Spinal cord (tissue), 10 donors: ENCODE measurements around the gene PRICKLE1. TPM values are rescaled to one million over a fixed set of nuclear protein-coding genes. Genes with fewer than 3 reads are reported as not detected.
"Not testable (repeated sequence)": the region's sequence is repeated elsewhere in the genome, so short reads cannot be mapped to it uniquely, and the experiment has no call there.

Experiments
- DNase-seq, 6 donors: peaks; one replicate each; pipeline versions ENCODE4 v3.0.0 to v3.0.0-alpha.2; 2013 to 2015; ENCODE audit warnings: low spot score in 6 of 6, low read depth in 4 of 6
- H3K27ac ChIP-seq: one replicate; pipeline ENCODE4 v1.5.1; 2013; ENCODE audit warnings: low read depth, low read length, control low read depth
- H3K27me3 ChIP-seq: one replicate; pipeline ENCODE4 v1.6.1; 2013; ENCODE audit warnings: low read length; ENCODE audit not compliant: control insufficient read depth, insufficient read depth
- H3K36me3 ChIP-seq: one replicate; pipeline ENCODE4 v1.6.1; 2013; ENCODE audit warnings: low read length; ENCODE audit not compliant: control insufficient read depth, insufficient read depth
- H3K4me1 ChIP-seq: one replicate; pipeline ENCODE4 v1.6.1; 2013; ENCODE audit warnings: low read length; ENCODE audit not compliant: control insufficient read depth, insufficient read depth
- H3K4me3 ChIP-seq: one replicate; pipeline ENCODE4 v1.5.1; 2013; ENCODE audit warnings: low read depth, low read length, control low read depth
- H3K9me3 ChIP-seq: one replicate; pipeline ENCODE4 v1.6.1; 2013; ENCODE audit warnings: low read length; ENCODE audit not compliant: control insufficient read depth, insufficient read depth
- WGBS: methylation state at CpG from one replicate; pipeline ENCODE4 v1.1.5; 2013; ENCODE audit warnings: missing lambda C conversion rate; ENCODE audit not compliant: insufficient coverage; 5-methylcytosine and 5-hydroxymethylcytosine counted together
- polyA plus RNA-seq, 2 donors: library from polyadenylated mRNA; unstranded; fragments of 120-200 nt; gene quantifications; one replicate each; pipeline ENCODE4 v1.2.1, GENCODE V29; 2013; ENCODE audit not compliant: insufficient read length in 2 of 2
- total RNA-seq, 2 donors: library from RNA; depleted of rRNA in 1 of 2; stranded (reverse); fragments of 120-200 nt in 1 of 2; fragments of >200 nt in 1 of 2; gene quantifications; one replicate each; pipeline versions ENCODE4 v1.2.3 to v1.2.4, GENCODE V29; 2013 to 2014
- donor health status: healthy.

Gene PRICKLE1
- total and polyA plus RNA-seq, 4 donors: 23.1 to 74.6 (median 55.2) TPM

DNA sequence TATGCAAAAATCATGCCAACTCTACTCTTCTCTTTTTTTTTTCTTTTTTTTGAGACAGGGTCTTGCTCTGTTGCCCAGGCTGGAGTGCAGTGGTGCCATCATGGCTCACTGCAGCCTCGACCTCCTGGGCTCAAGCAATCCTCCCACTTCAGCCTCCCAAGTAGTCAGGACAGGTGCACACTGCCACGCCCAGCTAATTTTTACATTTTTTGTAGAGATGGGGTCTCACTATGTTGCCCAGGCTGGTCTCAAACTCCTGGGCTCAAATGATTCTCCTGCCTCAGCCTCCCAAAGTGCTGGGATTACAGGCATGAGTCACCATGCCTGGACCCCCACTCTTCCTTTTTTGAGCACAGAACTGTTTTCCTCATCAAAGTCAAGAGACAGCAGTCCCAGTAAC, 48.2 kb downstream of the PRICKLE1 start:
- not testable (repeated sequence) for H3K9me3 ChIP-seq, H3K36me3 ChIP-seq, H3K27ac ChIP-seq, H3K27me3 ChIP-seq, H3K4me3 ChIP-seq, H3K4me1 ChIP-seq, DNase-seq
- WGBS: 100% methylated on average over 1 of the region's 2 CpGs

DNA sequence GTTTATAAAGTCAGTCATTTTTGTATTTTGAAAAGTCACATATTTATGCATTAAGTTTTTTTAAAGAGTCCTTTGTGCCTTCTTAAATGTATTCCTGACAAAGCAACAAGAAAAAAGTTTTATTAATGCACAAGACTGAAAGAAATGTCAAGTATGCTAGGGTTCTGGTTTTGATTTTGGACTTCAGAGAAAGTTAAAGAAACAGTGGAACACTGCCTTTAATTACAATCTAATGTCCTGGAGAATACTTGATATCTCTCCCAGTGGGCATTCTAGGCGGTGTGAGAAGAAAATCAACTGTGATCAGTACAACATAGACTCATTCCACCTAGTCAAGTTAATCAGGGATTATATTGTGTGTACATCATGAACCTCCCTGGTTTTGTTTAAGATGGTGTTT, 49.9 kb downstream of the PRICKLE1 start:
- Histone ChIP-seq H3K27ac (no peak overlapping the region), H3K4me1 (no peaks in the 10 kb centered on the region), H3K27me3 (no peaks in the 10 kb centered on the region), H3K4me3 (no peak overlapping the region), H3K9me3 (no peaks in the 10 kb centered on the region), H3K36me3 (no peaks in the 10 kb centered on the region)
- WGBS: no CpG with 5 or more reads among the region's 1 CpG
- no peak for DNase-seq

- no peaks in the 10 kb centered on the region for H3K27me3 ChIP-seq
- no peaks in the 10 kb centered on the region for H3K4me1 ChIP-seq
- no peaks in the 10 kb centered on the region for H3K9me3 ChIP-seq
- H3K36me3 ChIP-seq: no peaks in the 10 kb centered on the region
- no peak for DNase-seq
- H3K4me3 ChIP-seq: no peak overlapping the region
- H3K27ac ChIP-seq: no peak overlapping the region
- no CpG with 5 or more reads among the region's 3 CpGs for WGBS
These were observed 51.3 kb downstream of the PRICKLE1 start for GRCh38 chr12:42538203-42538602.

DNA sequence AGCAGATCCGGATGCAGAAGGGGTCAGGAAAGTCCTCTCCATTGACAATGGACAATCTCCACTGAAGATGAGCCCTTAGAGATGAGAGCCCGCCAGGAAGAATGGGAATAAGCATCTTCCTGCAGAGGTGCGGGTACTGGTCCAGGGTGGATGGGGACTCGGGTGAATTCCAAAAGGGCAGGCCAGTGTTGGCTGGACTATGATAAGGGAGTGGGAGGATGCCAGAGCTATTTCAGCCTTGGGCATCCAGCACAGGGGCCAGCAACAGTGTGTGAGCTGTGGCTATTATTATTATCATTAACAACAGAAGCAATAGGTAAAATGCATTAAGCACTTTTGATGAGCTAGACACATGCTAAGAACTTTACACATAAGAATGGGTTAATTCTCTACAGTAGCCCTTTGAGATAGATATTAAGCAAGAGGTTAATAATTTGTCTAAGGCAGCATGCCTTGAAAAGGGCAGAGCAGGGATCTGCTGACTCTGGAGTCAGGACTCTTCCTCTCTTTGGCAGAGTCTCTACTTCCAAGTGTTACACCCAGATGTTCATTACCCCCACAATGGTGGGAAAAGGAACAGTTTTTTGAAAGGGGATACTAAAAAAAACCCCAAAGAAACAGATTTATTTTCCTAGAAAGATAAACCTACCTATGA, 55.2 kb downstream of the PRICKLE1 start:
- Histone ChIP-seq H3K4me3 (no peak overlapping the region), H3K27me3 (no peaks in the 10 kb centered on the region), H3K27ac (no peak overlapping the region), H3K4me1 (no peaks in the 10 kb centered on the region), H3K36me3 (no peaks in the 10 kb centered on the region), H3K9me3 (no peaks in the 10 kb centered on the region)
- WGBS: 90% methylated on average over 3 of the region's 4 CpGs
- no peak for DNase-seq

DNA sequence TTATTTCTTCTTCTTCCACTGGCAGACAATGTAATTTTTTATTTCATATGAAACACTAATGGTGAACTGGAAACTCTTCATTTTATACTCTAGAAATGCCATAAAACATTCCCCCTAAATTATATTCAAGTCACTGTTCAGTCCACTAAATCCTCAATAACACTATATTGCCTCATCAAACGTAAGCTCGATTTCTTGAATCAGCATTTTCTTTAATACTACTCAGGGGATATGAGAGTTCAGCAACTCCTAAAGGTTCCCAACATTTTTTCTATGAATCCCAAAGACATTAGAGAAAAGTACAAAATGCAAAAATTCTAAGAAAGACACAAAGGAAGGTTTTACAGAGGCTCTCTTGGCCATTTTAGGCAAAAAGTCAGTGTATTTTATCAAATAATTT, 59.3 kb downstream of the PRICKLE1 start:
- no peak overlapping the region for H3K27ac ChIP-seq
- no peak overlapping the region for H3K4me3 ChIP-seq
- no peak for DNase-seq
- H3K4me1 ChIP-seq: no peaks in the 10 kb centered on the region
- no peaks in the 10 kb centered on the region for H3K27me3 ChIP-seq
- H3K9me3 ChIP-seq: no peaks in the 10 kb centered on the region
- no peaks in the 10 kb centered on the region for H3K36me3 ChIP-seq
- no CpG with 5 or more reads among the region's 2 CpGs for WGBS

- no peak overlapping the region for H3K4me3 ChIP-seq
- 100% methylated on average over 1 of the region's 1 CpG for WGBS
- H3K27ac ChIP-seq: no peak overlapping the region
- no peaks in the 10 kb centered on the region for H3K4me1 ChIP-seq
- H3K36me3 ChIP-seq: no peaks in the 10 kb centered on the region
- H3K9me3 ChIP-seq: no peaks in the 10 kb centered on the region
- DNase-seq: no peak
- no peaks in the 10 kb centered on the region for H3K27me3 ChIP-seq
These were observed 64.1 kb downstream of the PRICKLE1 start for GRCh38 chr12:42525444-42525843.

- Histone ChIP-seq H3K4me3 (no peak overlapping the region), H3K9me3 (no peaks in the 10 kb centered on the region), H3K36me3 (no peaks in the 10 kb centered on the region), H3K27ac (no peak overlapping the region), H3K4me1 (no peaks in the 10 kb centered on the region), H3K27me3 (no peaks in the 10 kb centered on the region)
- DNase-seq: no peak
- no CpG with 5 or more reads among the region's 5 CpGs for WGBS
These were observed 64.8 kb downstream of the PRICKLE1 start for GRCh38 chr12:42524716-42525115.

GRCh38 chr12:42516573-42516972, 73.0 kb downstream of the PRICKLE1 start:
- Histone ChIP-seq H3K36me3 (no peaks in the 10 kb centered on the region), H3K4me1 (no peaks in the 10 kb centered on the region), H3K9me3 (no peaks in the 10 kb centered on the region), H3K27me3 (no peaks in the 10 kb centered on the region), H3K4me3 (no peak overlapping the region), H3K27ac (no peak overlapping the region)
- WGBS: no CpG with 5 or more reads among the region's 2 CpGs
- DNase-seq: no peak

GRCh38 chr12:42511656-42512055, 77.9 kb downstream of the PRICKLE1 start:
- Histone ChIP-seq H3K27ac (no peak overlapping the region), H3K9me3 (no peaks in the 10 kb centered on the region), H3K27me3 (no peaks in the 10 kb centered on the region), H3K4me3 (no peak overlapping the region), H3K4me1 (no peaks in the 10 kb centered on the region), H3K36me3 (no peaks in the 10 kb centered on the region)
- DNase-seq: no peak
- WGBS: no CpG with 5 or more reads among the region's 1 CpG

DNA sequence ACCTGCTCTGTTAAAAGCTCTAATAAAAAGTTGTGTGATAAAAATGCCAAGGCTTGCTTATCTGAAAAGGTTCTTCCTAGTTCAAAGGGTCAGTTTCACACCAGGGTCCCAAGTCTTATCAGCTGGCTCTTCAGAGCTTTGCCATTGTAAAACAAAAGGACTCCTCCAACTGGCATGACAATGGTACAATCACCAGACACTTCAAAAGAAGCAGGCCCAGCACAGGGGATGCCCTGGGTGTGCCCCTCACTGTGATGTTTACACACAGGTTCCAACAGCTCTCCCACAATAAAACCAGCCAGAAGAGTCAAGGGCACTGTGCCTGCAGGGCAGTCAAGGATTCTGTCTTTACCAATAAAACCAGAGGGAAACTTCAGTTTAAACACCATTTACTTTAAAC, 78.7 kb downstream of the PRICKLE1 start:
- Histone ChIP-seq H3K27me3 (no peaks in the 10 kb centered on the region), H3K4me3 (no peak overlapping the region), H3K9me3 (no peaks in the 10 kb centered on the region), H3K27ac (no peak overlapping the region), H3K4me1 (no peaks in the 10 kb centered on the region), H3K36me3 (no peaks in the 10 kb centered on the region)
- DNase-seq: no peak
